NCI-H82 treated with DMSO at 0.1 percent for 48 hours (cell line): Measurements from ENCODE around the gene NEURL4.
"Not testable (repeated sequence)": the region's sequence is repeated elsewhere in the genome, so short reads cannot be mapped to it uniquely, and the experiment has no call there.

Experiments used
- DNase-seq: peaks from one replicate; lab custom pipeline; 2025; ENCODE audit not compliant: unreplicated experiment; lab: John Stamatoyannopoulos, UW

The NEURL4 gene

DNA sequence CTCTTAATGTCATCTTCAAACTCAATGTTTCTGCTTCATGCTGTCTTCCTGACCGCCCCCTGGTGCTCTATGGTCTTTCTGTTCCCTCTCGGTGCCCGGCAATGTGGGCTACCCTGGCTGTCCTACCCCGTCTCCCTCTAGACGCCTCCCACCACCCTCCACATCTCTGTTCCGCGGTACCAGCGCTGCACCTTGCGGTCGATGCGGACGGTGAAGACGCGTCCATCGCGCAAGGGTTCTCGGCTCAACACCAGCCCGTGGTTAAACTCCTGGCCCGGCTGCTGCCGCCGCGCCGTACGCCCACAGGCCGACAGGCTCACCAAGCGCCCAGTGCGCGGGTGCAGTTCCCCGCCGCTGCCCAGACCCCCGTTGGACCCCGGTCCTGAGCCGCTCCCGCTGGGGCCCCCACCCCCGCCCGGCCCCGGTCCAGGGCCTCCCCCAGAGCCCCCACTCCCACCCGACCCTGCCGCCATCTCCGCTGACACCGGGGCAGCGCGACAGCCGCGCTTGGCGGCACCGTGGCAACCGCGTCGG lies at the start of gene NEURL4:
Gene NEURL4, minus strand, starts transcription at position 496 of the 534 bp plus-strand sequence. Its CDS starts 23 bp downstream, at position 473.
- no peak for DNase-seq

DNA sequence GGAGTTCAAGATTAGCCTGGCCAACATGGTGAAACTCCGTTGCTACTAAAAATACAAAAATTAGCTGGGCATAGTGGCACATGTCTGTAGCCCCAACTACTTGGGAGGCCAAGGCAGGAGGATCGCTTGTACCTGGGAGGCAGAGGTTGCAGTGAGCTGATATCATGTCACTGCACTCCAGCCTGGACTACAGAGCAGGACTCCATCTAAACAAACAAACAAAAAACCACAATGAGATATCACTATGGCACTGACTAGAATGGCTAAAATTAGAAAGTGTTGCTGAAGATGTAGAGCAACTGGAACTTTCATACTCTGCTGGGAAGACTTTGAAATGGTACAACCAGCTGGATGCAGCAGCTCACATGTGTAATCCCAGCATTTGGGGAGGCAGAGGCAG lies 45.2 kb upstream of the NEURL4 start:
- DNase-seq, result no peak

GRCh38 chr17:7370853-7371252 lies 41.7 kb upstream of the NEURL4 start:
- DNase-seq, result no peak

DNA sequence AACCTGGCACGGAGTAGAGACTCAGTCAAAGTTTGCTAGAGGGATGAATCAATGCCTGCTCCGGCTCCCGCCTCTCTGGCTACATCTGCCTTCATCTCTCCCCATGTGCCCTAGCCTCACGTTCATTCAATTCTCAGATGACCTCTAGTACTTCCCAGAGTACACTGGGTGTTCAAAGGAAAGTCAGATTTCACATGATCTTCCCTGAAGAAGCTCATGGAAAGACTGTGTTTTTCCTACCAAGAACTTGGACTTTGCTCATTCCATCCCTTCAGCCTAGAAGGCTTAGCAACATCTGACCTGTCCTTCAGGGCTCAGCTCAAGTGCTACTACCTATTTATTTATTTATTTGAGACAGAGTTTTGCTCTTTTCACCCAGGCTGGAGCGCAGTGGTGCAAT lies 40.7 kb upstream of the NEURL4 start:
- no peak for DNase-seq

- DNase-seq, result not testable (repeated sequence)
Observed at GRCh38 chr17:7368599-7368994, 39.5 kb upstream of the NEURL4 start.

DNA sequence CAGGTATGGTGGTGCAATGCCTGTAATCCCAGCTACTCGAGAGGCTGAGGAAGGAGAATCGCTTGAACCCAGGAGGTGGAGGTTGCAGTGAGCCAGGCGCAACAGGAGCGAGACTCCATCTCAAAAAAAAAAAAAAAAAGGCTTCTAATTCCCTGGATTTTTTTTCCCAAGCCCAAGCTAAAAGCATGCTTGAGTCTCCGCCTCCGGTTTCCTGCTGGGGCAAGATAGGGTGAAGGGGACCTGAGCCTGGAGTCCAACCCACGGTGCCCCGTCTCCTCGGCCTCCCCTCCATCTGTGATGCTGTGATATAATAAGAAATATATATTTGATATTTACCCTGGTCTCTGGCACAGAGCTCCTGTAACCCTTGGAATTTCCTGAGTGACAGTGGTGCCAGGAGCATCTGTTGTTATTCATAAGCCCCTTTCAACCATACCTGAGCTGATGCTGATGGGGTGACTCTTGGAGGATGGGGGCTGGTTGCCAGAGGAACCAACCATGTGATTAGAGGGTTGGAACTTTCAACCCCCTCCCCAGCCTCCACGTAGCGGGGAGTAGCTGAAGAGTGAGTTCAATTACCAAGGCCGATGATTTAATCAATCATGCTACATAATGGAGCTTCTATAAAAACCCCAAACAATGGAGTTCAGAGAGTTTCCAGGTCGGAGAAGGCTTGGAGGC lies 38.9 kb upstream of the NEURL4 start:
- no peak for DNase-seq

GRCh38 chr17:7367083-7367482 lies 37.9 kb upstream of the NEURL4 start:
- no peak for DNase-seq

- not testable (repeated sequence) for DNase-seq
Observed at GRCh38 chr17:7365963-7366362, 36.8 kb upstream of the NEURL4 start.

DNA sequence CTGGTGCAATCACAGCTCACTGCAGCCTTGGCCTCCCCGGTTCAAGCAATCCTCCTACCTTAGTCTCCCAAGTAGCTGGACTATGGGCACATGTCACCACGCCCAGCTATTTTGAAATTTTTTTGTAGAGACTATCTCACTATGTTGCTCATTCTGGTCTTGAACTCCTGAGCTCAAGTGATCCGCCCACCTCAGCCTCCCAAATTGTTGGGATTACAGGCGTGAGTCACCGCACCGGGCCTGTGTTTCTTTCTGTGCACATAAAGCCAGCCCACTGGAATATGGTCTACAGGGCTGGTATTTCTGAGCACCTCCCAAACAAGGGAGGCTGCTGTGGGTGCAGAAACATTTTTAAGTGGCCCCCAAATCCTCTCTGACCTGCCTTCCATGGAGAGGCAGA lies 34.2 kb upstream of the NEURL4 start:
- DNase-seq, result no peak

- DNase-seq, result no peak
Observed at GRCh38 chr17:7361906-7362305, 32.8 kb upstream of the NEURL4 start.

DNA sequence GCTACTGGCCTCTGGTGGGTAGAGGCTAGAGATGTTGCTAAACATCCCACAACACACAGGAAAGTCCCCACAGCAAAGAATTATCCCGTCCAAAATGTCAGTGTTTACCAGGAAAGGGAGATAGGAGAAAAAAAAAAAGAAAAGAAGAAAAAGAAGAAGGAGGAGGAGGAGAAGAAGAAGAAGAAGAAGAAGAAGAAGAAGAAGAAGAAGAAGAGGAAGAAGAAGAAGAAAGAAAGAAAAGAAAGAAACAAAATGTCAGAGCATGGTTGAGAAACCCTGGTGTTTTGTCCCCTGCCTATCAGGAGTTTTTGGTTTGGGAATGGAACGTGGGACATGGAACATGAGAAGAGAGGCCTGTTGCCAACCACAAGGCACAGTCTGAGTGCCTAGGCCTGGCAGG lies 28.2 kb upstream of the NEURL4 start:
- DNase-seq, result no peak

GRCh38 chr17:7356756-7357155 lies 27.6 kb upstream of the NEURL4 start:
- no peak for DNase-seq

- DNase-seq, result peak; percentile 30
Observed at GRCh38 chr17:7356072-7356549, 27.0 kb upstream of the NEURL4 start.

- DNase-seq, result no peak
Observed at GRCh38 chr17:7355573-7355972, 26.4 kb upstream of the NEURL4 start.

- no peak for DNase-seq
Observed at GRCh38 chr17:7355053-7355452, 25.9 kb upstream of the NEURL4 start, which contains the start of gene TMEM95. Gene TMEM95 (plus strand): TSS chr17:7355156. CDS start chr17:7355205, 49 bp downstream.

DNA sequence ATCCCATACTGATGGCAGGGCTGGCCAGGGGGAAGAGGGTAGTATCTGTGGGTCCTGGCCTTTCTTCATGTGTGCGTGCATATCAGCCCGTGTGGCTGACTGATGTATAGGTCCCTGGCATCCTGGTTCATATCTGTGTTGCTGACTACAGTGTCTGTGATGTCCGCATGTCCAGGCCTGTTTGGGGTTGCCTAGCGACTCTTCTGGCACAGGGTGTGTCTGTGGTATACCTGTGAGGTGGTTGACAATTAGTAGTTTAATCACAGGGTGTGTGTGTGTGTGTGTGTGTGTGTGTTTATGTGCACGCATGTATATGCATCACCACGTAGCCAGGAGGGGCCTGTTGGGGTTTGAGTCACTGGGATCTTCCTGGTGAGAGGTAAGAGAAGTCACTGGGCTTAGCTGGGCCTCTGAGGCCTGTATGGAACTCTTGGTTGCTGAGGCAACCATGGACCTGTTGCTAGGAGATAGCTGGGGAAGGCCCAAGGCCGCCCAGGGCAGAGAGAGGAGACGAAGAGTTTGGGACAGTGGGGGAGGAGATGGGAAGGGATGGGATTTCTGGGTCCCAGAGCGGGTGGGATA lies 25.2 kb upstream of the NEURL4 start:
- no peak for DNase-seq

- DNase-seq, result no peak
Observed at GRCh38 chr17:7352910-7353635, 23.9 kb upstream of the NEURL4 start.

DNA sequence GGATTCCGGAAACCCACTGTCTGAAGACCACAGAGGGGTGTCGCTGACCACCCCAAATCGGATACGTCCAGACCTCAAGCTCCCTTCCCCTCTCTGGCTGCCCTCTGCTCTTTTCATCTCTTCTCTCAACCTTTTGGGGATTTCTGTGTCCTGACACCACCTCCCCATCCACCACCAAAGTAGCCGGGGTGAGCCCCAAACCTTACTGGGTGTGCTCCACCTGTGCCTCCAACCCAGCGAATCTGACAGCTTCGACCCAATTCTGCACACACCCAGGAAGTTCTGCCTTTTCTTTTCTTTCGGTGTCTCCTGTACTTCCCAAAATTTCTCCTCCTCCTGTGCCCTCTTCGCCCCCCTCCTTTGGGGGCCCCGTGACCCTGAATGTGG lies 23.4 kb upstream of the NEURL4 start:
- no peak for DNase-seq

GRCh38 chr17:7351665-7352502 lies 22.7 kb upstream of the NEURL4 start, which contains the start of gene KCTD11:
Gene KCTD11 (plus strand): TSS chr17:7352162.
- peak; percentile 11 for DNase-seq

DNA sequence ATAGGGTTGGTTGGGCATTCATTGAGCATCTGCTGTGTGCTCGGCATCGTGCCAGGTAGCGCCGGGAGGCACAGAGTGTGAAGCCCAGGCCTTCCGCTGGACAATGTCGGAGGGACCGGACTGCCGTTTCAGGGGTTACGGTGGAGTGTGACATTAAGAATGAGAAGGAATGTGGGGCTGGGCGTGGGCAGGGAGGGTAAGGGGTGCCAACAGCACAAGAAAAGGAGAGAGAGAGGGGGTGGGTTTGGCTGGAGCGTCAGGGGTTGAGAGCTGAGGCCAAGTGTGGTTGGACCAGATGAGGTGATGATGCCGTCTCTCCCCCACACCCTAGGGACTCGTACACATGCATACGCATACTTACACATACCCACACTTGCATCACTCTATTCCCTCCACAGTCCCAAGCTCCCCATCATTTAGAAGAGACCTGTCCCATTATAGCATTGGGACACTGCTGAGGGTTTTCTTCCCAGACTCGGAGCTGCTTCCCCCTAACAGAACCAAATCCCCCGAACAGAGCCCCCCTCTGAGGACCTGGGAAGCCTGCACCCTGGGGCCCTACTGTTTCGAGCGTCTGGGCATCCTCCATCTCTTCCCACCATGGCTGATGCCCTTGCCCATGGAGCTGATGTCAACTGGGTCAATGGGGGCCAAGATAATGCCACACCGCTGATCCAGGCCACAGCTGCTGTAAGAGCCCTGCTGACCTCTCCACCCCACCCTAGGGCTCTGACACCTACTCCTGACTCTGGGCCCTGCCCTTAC lies 19.5 kb upstream of the NEURL4 start:
- DNase-seq, result no peak
